HPDE6-E6E7 (cell line): ENCODE data around the gene RCAN3.

Experiments used
- DNase-seq: peaks from one replicate; pipeline ENCODE4 v3.0.0; 2011; ENCODE audit warnings: missing footprints; ENCODE audit errors: extremely low spot score

The RCAN3 gene

GRCh38 chr1:24578846-24579245 is 76.2 kb downstream of the RCAN3 start:
- no peak for DNase-seq

- no peak for DNase-seq
These were observed 78.1 kb downstream of the RCAN3 start for GRCh38 chr1:24580756-24581155.

- no peak for DNase-seq
These were observed 81.6 kb downstream of the RCAN3 start for GRCh38 chr1:24584171-24584647.

GRCh38 chr1:24586119-24586518 is 83.5 kb downstream of the RCAN3 start:
- no peak for DNase-seq

- DNase-seq, result peak; percentile 58
These were observed 84.6 kb downstream of the RCAN3 start for GRCh38 chr1:24586970-24587820.

DNA sequence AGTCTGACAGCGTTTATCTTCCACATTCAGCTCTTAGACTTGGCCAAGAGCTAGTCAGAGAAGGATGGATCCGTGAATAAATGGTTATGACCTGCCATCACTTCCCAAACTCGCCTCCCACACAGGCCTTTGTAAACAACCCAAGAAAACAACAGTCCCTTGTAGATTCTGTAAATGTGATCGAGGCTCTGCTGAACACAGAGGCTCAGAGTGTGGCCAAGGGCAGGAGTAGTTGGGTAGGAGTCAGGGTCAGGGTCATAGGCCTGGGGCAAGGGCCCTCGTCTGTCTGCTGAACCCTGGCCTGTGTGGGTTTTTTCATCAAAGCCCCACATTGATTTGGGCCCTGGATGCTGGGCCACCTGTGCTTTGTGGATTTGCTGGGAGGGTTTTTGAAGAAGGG is 85.9 kb downstream of the RCAN3 start:
- no peak for DNase-seq

GRCh38 chr1:24589200-24589599 is 86.6 kb downstream of the RCAN3 start:
- no peak for DNase-seq
